AG04450 (cell line): ENCODE measurements around the gene CUEDC1. TPM values are rescaled to one million over a fixed set of nuclear protein-coding genes. Genes with fewer than 3 reads are reported as not detected.
A peak's percentile ranks its signal among the peaks of the same experiment; 100 is the strongest.

ENCODE experiments used
- CTCF ChIA-PET: fragments of 300-600, 350-600 bp; formaldehyde crosslinking; extraction: SDS; loops from one replicate; lab custom pipeline; 2022; ENCODE audit warnings: antibody characterized with exemption, inconsistent platforms; lab: Charles Lee
- POLR2A ChIA-PET: fragments of 350-600 bp; formaldehyde crosslinking; extraction: SDS; loops from one replicate; lab custom pipeline; 2021; ENCODE audit warnings: antibody characterized with exemption, inconsistent platforms; lab: Yijun Ruan, JAX
- DNase-seq: peaks from one replicate; pipeline ENCODE4 v3.0.0-alpha.2; 2011; ENCODE audit warnings: low read depth, low spot score
- H3K27ac ChIP-seq: one replicate; pipeline ENCODE4 v1.5.1; 2012; ENCODE audit warnings: low read depth, low read length, control low read depth
- H3K27me3 ChIP-seq: one replicate; pipeline ENCODE4 v1.6.0; 2012; ENCODE audit warnings: low read length; ENCODE audit not compliant: control insufficient read depth, insufficient read depth
- H3K4me3 ChIP-seq: 2 replicates; pipeline ENCODE4 v1.5.1; 2011; ENCODE audit warnings: mild to moderate bottlenecking, low read depth, low read length, control low read depth
- H3K9me3 ChIP-seq: 2 replicates; pipeline ENCODE4 v1.5.1; 2012; ENCODE audit warnings: low read length; ENCODE audit not compliant: control insufficient read depth, insufficient read depth
- CTCF ChIP-seq: IDR thresholded peaks from 2 replicates; pipeline ENCODE4 v1.5.1; 2011; ENCODE audit warnings: low read depth, low read length, control low read depth, inconsistent platforms
- polyA plus RNA-seq: library from polyadenylated mRNA; depleted of rRNA; stranded (reverse); fragments of >200 nt; gene quantifications from 2 replicates; pipeline ENCODE4 v1.2.3, GENCODE V29; 2011

The CUEDC1 gene
- polyA plus RNA-seq, 1 experiment: 21.6 TPM

- peaks cover 3% of the 10 kb centered on the region; the same call in 1 of the 2 replicates for H3K9me3 ChIP-seq
- no peak for TF ChIP-seq CTCF
- POLR2A ChIA-PET: interaction anchor here (0.5 to 1.8 kb wide), 13 partner anchors 9 to 214 kb away, joined by 3 to 15 read pairs (median 6); partner anchors contain the start of genes DYNLL2, SRSF1 and VEZF1
- CTCF ChIA-PET: interaction anchor here (0.7 to 5.9 kb wide), 7 partner anchors 10 to 918 kb away, joined by 3 to 52 read pairs (median 5); no protein-coding TSS in a partner anchor
- no peak overlapping the region for H3K4me3 ChIP-seq
- H3K27me3 ChIP-seq: no peaks in the 10 kb centered on the region
- DNase-seq: peak; percentile 91
- H3K27ac ChIP-seq: peak overlapping the region; percentile 99
Observed at GRCh38 chr17:57869617-57870282, 85.5 kb downstream of the CUEDC1 start.

GRCh38 chr17:57868910-57869616 lies 86.1 kb downstream of the CUEDC1 start:
- no peak for TF ChIP-seq CTCF
- ChIA-PET POLR2A (interaction anchor here (0.9 to 1.8 kb wide), 10 partner anchors 9 to 138 kb away, joined by 3 to 15 read pairs (median 6); partner anchors contain the start of genes SRSF1 and VEZF1), CTCF (interaction anchor here (0.7 to 5.9 kb wide), 8 partner anchors 9 to 131 kb away, joined by 3 to 52 read pairs (median 7); no protein-coding TSS in a partner anchor)
- DNase-seq: no peak
- peaks cover 3% of the 10 kb centered on the region; the same call in 1 of the 2 replicates for H3K9me3 ChIP-seq
- H3K27me3 ChIP-seq: no peaks in the 10 kb centered on the region
- peak overlapping the region; percentile 99 for H3K27ac ChIP-seq
- no peak overlapping the region for H3K4me3 ChIP-seq

- ChIA-PET CTCF (interaction anchor here (0.7 to 5.9 kb wide), 8 partner anchors 9 to 132 kb away, joined by 3 to 52 read pairs (median 7); no protein-coding TSS in a partner anchor), POLR2A (interaction anchor here (1.4 to 1.8 kb wide), 3 partner anchors 82 to 131 kb away, joined by 3 to 5 read pairs (median 5); no protein-coding TSS in a partner anchor)
- TF ChIP-seq CTCF: peak; percentile 58
- peak; percentile 71 for DNase-seq
- Histone ChIP-seq H3K4me3 (peak overlapping the region; percentile 25; the same call in 1 of the 2 replicates), H3K9me3 (peaks cover 3% of the 10 kb centered on the region; the same call in 1 of the 2 replicates), H3K27ac (peak overlapping the region; percentile 99), H3K27me3 (no peaks in the 10 kb centered on the region)
Observed at GRCh38 chr17:57868007-57868909, 87.0 kb downstream of the CUEDC1 start.

- Histone ChIP-seq H3K9me3 (peaks cover 3% of the 10 kb centered on the region; the same call in 1 of the 2 replicates), H3K27ac (peak overlapping the region; percentile 11), H3K4me3 (no peak overlapping the region), H3K27me3 (no peaks in the 10 kb centered on the region)
- no peak for TF ChIP-seq CTCF
- ChIA-PET POLR2A (interaction anchor here (1.8 kb wide), 1 partner anchor 133 kb away, joined by 5 read pairs; no protein-coding TSS in a partner anchor), CTCF (interaction anchor here (0.9 to 5.9 kb wide), 5 partner anchors 8 to 133 kb away, joined by 3 to 52 read pairs (median 5); no protein-coding TSS in a partner anchor)
- no peak for DNase-seq
Observed at GRCh38 chr17:57867126-57867525, 88.1 kb downstream of the CUEDC1 start.
